ENCODE data around the gene WEE1. TPM values are rescaled to one million over a fixed set of nuclear protein-coding genes. Genes with fewer than 3 reads are reported as not detected.

Gene WEE1
- total and polyA plus RNA-seq, 3 experiments from 2014 or later, result 8.1 to 49.8 (median 46.9) TPM

DNA sequence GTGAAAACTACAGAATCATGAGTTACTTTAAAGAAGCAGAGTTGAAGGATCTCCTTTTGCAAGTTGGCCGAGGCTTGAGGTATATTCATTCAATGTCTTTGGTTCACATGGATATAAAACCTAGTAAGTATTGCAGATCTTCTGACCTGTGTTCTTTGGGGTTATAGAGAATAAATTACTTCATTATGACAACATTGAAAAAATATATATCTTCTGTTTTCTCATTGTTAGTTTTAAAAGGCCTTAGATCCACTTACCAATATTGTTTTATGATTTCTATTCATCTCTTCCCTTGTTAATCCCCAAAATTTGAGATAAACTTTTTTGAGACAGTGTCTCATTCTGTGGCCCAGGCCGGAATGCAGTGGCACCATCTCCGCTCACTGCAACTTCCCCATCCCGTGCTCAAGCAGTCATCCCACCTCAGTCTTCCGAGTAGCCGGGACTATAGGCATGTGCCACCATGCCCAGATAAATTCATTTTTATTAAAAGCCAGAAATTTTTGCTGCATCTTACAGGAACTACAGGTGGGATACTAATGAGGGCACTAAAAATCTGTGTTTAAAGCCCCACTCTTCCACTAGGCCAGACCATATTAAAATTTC is 8.2 kb downstream of the WEE1 start:
- H3K9me3 ChIP-seq (ENCODE audit: low read length), result no peaks in the 10 kb centered on the region
- CTCF ChIA-PET, result no interaction called here
- no peaks in the 10 kb centered on the region for H3K27me3 Mint-ChIP-seq
- no peaks in the 10 kb centered on the region for H3K9me3 Mint-ChIP-seq
- peak overlapping the region in 1 of 7 donors; percentile 40 for H3K4me3 Mint-ChIP-seq
- H3K4me1 ChIP-seq (ENCODE audit: insufficient read depth, low read length), result no peaks in the 10 kb centered on the region
- H3K27ac Mint-ChIP-seq, result peak overlapping the region in 4 of 8 donors; percentile 21 to 76 (median 33)
- H3K27me3 ChIP-seq (ENCODE audit: insufficient read depth, low read length, poor library complexity, severe bottlenecking), result no peaks in the 10 kb centered on the region
- peaks cover 19 to 36% (median 24%) of the 10 kb centered on the region in 3 donors for H3K4me1 Mint-ChIP-seq
- no peak overlapping the region for H3K4me3 ChIP-seq (ENCODE audit: low read length)
- DNase-seq, result no peak
- H3K36me3 ChIP-seq (ENCODE audit: insufficient read depth, low read length), result no peaks in the 10 kb centered on the region
- no peak overlapping the region for H3K27ac ChIP-seq (ENCODE audit: low read depth, low read length)
- peaks cover 0 to 30% (median 18%) of the 10 kb centered on the region in 3 donors for H3K36me3 Mint-ChIP-seq
- POLR2A ChIA-PET, result no interaction called here

DNA sequence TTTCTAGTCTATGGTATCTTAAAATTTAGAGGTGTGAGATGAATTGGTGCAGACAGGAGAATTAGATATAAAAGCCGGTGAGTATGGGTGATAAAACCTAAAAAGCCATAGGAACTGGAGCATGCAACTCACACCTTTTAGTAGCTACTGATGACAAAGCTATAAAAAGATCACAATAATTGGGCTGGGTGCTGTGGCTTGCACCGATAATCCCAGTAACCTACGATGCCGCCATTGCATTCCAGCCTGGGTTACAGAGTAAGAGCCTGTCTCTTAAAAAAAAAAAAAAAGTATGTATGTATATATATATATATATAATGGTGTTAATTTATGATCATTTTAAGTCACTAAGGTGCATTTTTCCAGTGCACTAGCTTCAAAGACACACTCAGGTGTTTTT is 17.2 kb downstream of the WEE1 start:
- Histone ChIP-seq H3K36me3 (ENCODE audit: insufficient read depth, low read length) (no peaks in the 10 kb centered on the region), H3K27ac (ENCODE audit: low read depth, low read length) (no peak overlapping the region), H3K9me3 (ENCODE audit: low read length) (no peaks in the 10 kb centered on the region), H3K4me1 (ENCODE audit: insufficient read depth, low read length) (no peaks in the 10 kb centered on the region), H3K4me3 (ENCODE audit: low read length) (no peak overlapping the region), H3K27me3 (ENCODE audit: insufficient read depth, low read length, poor library complexity, severe bottlenecking) (no peaks in the 10 kb centered on the region)
- Mint-ChIP-seq H3K9me3 (no peaks in the 10 kb centered on the region), H3K4me3 (no peak overlapping the region), H3K36me3 (peaks cover 0 to 28% (median 11%) of the 10 kb centered on the region in 3 donors), H3K27ac (no peak overlapping the region), H3K4me1 (no peaks in the 10 kb centered on the region), H3K27me3 (no peaks in the 10 kb centered on the region)
- ChIA-PET CTCF (interaction anchor here (2.1 to 3.1 kb wide), 2 partner anchors 22 to 56 kb away, joined by 6 to 10 read pairs; no protein-coding TSS in a partner anchor), POLR2A (no interaction called here)
- DNase-seq, result no peak

GRCh38 chr11:9594267-9595046 is 21.0 kb downstream of the WEE1 start:
- Histone ChIP-seq H3K4me3 (ENCODE audit: low read length) (no peak overlapping the region), H3K27ac (ENCODE audit: low read depth, low read length) (no peak overlapping the region), H3K4me1 (ENCODE audit: insufficient read depth, low read length) (no peaks in the 10 kb centered on the region), H3K27me3 (ENCODE audit: insufficient read depth, low read length, poor library complexity, severe bottlenecking) (no peaks in the 10 kb centered on the region), H3K9me3 (ENCODE audit: low read length) (no peaks in the 10 kb centered on the region), H3K36me3 (ENCODE audit: insufficient read depth, low read length) (no peaks in the 10 kb centered on the region)
- H3K36me3 Mint-ChIP-seq, result peaks cover 0 to 2% (median 0%) of the 10 kb centered on the region in 3 donors
- no peaks in the 10 kb centered on the region for H3K4me1 Mint-ChIP-seq
- ChIA-PET CTCF (interaction anchor here (1.3 to 2.3 kb wide), 3 partner anchors 10 to 19 kb away, joined by 3 to 7 read pairs (median 3); no protein-coding TSS in a partner anchor), POLR2A (no interaction called here)
- no peaks in the 10 kb centered on the region for H3K27me3 Mint-ChIP-seq
- no peak overlapping the region for H3K4me3 Mint-ChIP-seq
- H3K9me3 Mint-ChIP-seq, result no peaks in the 10 kb centered on the region
- peak overlapping the region in 2 of 8 donors; percentile 2 to 5 for H3K27ac Mint-ChIP-seq
- DNase-seq, result no peak

- Mint-ChIP-seq H3K36me3 (no peaks in the 10 kb centered on the region), H3K9me3 (no peaks in the 10 kb centered on the region), H3K27me3 (no peaks in the 10 kb centered on the region), H3K27ac (no peak overlapping the region), H3K4me3 (no peak overlapping the region), H3K4me1 (peaks cover 16 to 18% (median 18%) of the 10 kb centered on the region in 3 donors)
- ChIA-PET CTCF (interaction anchor here (1.1 to 2.8 kb wide), 4 partner anchors 16 to 151 kb away, joined by 3 to 14 read pairs (median 6); no protein-coding TSS in a partner anchor), POLR2A (no interaction called here)
- Histone ChIP-seq H3K4me1 (ENCODE audit: insufficient read depth, low read length) (peaks cover 15% of the 10 kb centered on the region), H3K36me3 (ENCODE audit: insufficient read depth, low read length) (no peaks in the 10 kb centered on the region), H3K4me3 (ENCODE audit: low read length) (no peak overlapping the region), H3K27me3 (ENCODE audit: insufficient read depth, low read length, poor library complexity, severe bottlenecking) (no peaks in the 10 kb centered on the region), H3K27ac (ENCODE audit: low read depth, low read length) (no peak overlapping the region), H3K9me3 (ENCODE audit: low read length) (no peaks in the 10 kb centered on the region)
- DNase-seq, result no peak
Observed at GRCh38 chr11:9596926-9597464, 23.5 kb downstream of the WEE1 start.

- peaks cover 22 to 24% (median 24%) of the 10 kb centered on the region in 3 donors for H3K4me1 Mint-ChIP-seq
- H3K27me3 Mint-ChIP-seq, result no peaks in the 10 kb centered on the region
- Histone ChIP-seq H3K9me3 (ENCODE audit: low read length) (no peaks in the 10 kb centered on the region), H3K4me3 (ENCODE audit: low read length) (no peak overlapping the region), H3K4me1 (ENCODE audit: insufficient read depth, low read length) (peaks cover 20% of the 10 kb centered on the region), H3K36me3 (ENCODE audit: insufficient read depth, low read length) (no peaks in the 10 kb centered on the region), H3K27ac (ENCODE audit: low read depth, low read length) (no peak overlapping the region), H3K27me3 (ENCODE audit: insufficient read depth, low read length, poor library complexity, severe bottlenecking) (no peaks in the 10 kb centered on the region)
- DNase-seq, result no peak
- H3K27ac Mint-ChIP-seq, result peak overlapping the region in 6 of 8 donors; percentile 20 to 97 (median 81)
- no peak overlapping the region for H3K4me3 Mint-ChIP-seq
- ChIA-PET POLR2A (interaction anchor here (1.4 kb wide), 1 partner anchor 139 kb away, joined by 4 read pairs; the partner anchor contains the start of gene ZNF143), CTCF (interaction anchor here (1.9 to 4.1 kb wide), 4 partner anchors 12 to 65 kb away, joined by 7 to 44 read pairs (median 15); partner anchors contain the start of gene WEE1)
- H3K36me3 Mint-ChIP-seq, result no peaks in the 10 kb centered on the region
- H3K9me3 Mint-ChIP-seq, result no peaks in the 10 kb centered on the region
Observed at GRCh38 chr11:9600166-9600565, 26.7 kb downstream of the WEE1 start.

DNA sequence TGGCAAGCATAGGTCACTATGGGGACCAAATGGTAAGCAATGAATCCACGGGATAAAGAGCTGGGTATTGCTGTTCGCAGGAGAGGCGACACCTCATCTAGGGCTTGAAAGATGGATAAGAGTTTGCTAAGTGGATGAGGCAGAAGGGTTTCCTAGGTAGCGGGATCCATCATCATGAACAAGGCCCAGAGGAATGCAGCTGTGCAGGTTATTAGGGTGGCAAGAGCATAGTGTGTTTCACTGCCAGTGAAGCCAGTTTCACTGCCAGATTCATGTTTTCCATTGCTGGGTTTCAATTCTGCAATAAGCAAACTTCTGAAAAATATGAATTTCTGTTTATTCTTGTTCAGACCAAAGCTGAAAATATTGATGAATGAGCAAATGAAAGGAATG is 27.2 kb downstream of the WEE1 start:
- H3K9me3 ChIP-seq (ENCODE audit: low read length), result no peaks in the 10 kb centered on the region
- POLR2A ChIA-PET, result interaction anchor here (0.7 to 1.7 kb wide), 5 partner anchors 14 to 140 kb away, joined by 4 to 10 read pairs (median 6); partner anchors contain the start of genes WEE1 and ZNF143
- H3K4me1 Mint-ChIP-seq, result peaks cover 22 to 24% (median 24%) of the 10 kb centered on the region in 3 donors
- H3K4me3 Mint-ChIP-seq, result peak overlapping the region in 6 of 7 donors; percentile 11 to 80 (median 74)
- H3K9me3 Mint-ChIP-seq, result no peaks in the 10 kb centered on the region
- H3K27me3 Mint-ChIP-seq, result no peaks in the 10 kb centered on the region
- CTCF ChIA-PET, result interaction anchor here (0.9 to 4.1 kb wide), 6 partner anchors 11 to 94 kb away, joined by 3 to 44 read pairs (median 10); partner anchors contain the start of gene WEE1
- H3K36me3 ChIP-seq (ENCODE audit: insufficient read depth, low read length), result no peaks in the 10 kb centered on the region
- peaks cover 20% of the 10 kb centered on the region for H3K4me1 ChIP-seq (ENCODE audit: insufficient read depth, low read length)
- H3K36me3 Mint-ChIP-seq, result no peaks in the 10 kb centered on the region
- H3K27me3 ChIP-seq (ENCODE audit: insufficient read depth, low read length, poor library complexity, severe bottlenecking), result no peaks in the 10 kb centered on the region
- no peak for DNase-seq
- H3K27ac Mint-ChIP-seq, result peak overlapping the region; percentile 31 to 99 (median 90)
- H3K4me3 ChIP-seq (ENCODE audit: low read length), result no peak overlapping the region
- no peak overlapping the region for H3K27ac ChIP-seq (ENCODE audit: low read depth, low read length)

DNA sequence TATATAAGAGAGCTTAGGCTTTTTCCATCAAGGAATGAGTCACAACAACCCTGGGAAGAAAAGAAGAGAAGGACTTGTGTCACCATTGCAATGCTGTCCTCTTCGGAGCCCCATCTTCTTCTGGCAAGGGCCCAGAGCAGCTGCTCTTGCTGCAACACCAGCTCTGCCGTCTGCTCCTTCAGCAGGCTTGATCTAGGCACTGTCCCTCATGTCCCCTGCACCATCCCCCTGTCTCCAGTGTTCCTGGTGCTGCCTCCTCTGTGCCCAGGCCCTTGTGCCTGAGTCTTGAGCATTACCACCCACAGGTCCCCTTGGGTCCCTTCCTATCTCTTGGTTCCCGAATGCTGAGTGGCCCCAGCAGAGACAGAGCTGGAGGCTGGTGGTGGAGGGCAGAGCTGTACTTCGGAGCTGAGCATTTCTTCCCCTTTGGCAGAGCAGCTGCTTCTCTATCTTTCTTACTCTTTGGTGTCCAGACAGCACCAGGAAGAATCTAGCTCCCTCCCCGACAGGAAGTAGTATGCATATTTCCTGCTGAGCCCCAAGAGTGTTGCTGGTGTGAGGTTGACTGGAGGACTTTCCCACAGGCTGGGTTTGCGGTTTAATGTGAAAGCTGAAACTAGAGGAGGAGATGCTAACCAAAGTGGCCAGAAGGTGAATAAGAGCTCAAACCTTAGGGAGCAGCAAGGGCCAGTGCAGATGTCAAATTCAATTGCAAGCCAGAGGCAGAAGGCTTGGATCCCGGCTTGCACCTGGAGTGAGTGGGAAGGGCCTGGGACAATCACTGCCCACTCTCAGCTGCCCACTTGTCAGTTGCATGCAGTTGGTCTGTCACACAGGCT is 27.8 kb downstream of the WEE1 start:
- Mint-ChIP-seq H3K4me1 (peaks cover 22 to 24% (median 24%) of the 10 kb centered on the region in 3 donors), H3K9me3 (no peaks in the 10 kb centered on the region), H3K36me3 (no peaks in the 10 kb centered on the region), H3K4me3 (peak overlapping the region; percentile 4 to 93 (median 77)), H3K27ac (peak overlapping the region; percentile 31 to 99 (median 90)), H3K27me3 (no peaks in the 10 kb centered on the region)
- Histone ChIP-seq H3K4me1 (ENCODE audit: insufficient read depth, low read length) (peaks cover 20% of the 10 kb centered on the region), H3K27me3 (ENCODE audit: insufficient read depth, low read length, poor library complexity, severe bottlenecking) (no peaks in the 10 kb centered on the region), H3K27ac (ENCODE audit: low read depth, low read length) (no peak overlapping the region), H3K9me3 (ENCODE audit: low read length) (no peaks in the 10 kb centered on the region), H3K4me3 (ENCODE audit: low read length) (peak overlapping the region; percentile 47), H3K36me3 (ENCODE audit: insufficient read depth, low read length) (no peaks in the 10 kb centered on the region)
- ChIA-PET CTCF (interaction anchor here (0.8 to 4.1 kb wide), 7 partner anchors 11 to 1175 kb away, joined by 3 to 44 read pairs (median 7); partner anchors contain the start of gene WEE1), POLR2A (interaction anchor here (0.6 to 1.7 kb wide), 6 partner anchors 13 to 1207 kb away, joined by 4 to 10 read pairs (median 6); partner anchors contain the start of genes WEE1 and ZNF143)
- peak; percentile 19 to 66 (median 52) for DNase-seq
